GM19023 (cell line): Measurements from ENCODE around the gene ADARB2.

Source experiments
- ATAC-seq: cut with Tn5 transposase; IDR thresholded peaks from one replicate; pipeline ENCODE4 v1.9.1; 2021; ENCODE audit warnings: mild to moderate bottlenecking, moderate library complexity; ENCODE audit not compliant: unreplicated experiment

ADARB2 gene

GRCh38 chr10:1531883-1532597, 205.3 kb downstream of the ADARB2 start:
- no peak for ATAC-seq

GRCh38 chr10:1530871-1531517, 206.3 kb downstream of the ADARB2 start:
- no peak for ATAC-seq

DNA sequence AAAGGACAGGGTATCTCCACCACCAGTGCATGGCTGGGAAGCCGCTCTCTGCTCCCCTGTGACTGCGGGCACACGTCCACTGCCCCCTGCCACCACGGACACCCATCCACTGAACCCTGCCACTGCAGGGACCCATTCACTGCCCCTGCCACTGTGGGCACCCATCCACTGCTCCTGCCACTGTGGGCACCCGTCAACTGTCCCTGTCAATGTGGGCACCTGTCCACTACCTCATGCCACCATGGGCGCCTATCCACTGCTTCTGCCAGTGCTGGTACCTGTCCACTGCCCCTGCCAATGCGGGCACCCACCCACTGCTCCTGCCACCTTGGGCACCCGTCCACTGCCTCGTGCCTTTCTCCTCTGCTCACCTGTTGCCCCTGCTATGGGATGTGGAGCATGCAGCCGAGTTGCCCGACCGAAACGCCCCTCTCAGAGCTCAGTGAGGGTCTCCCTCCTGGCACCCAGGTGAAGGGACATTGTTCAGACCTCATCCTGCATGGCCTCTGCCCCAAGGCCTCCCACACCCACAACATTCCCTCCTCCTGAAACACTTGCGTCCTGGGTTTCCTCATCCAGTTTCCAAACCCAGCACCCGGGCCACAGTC, 207.4 kb downstream of the ADARB2 start:
- no peak for ATAC-seq

- no peak for ATAC-seq
Observed at GRCh38 chr10:1527951-1528350, 209.4 kb downstream of the ADARB2 start.

GRCh38 chr10:1526436-1527055, 210.8 kb downstream of the ADARB2 start:
- no peak for ATAC-seq

- no peak for ATAC-seq
Observed at GRCh38 chr10:1525354-1526162, 211.8 kb downstream of the ADARB2 start.

DNA sequence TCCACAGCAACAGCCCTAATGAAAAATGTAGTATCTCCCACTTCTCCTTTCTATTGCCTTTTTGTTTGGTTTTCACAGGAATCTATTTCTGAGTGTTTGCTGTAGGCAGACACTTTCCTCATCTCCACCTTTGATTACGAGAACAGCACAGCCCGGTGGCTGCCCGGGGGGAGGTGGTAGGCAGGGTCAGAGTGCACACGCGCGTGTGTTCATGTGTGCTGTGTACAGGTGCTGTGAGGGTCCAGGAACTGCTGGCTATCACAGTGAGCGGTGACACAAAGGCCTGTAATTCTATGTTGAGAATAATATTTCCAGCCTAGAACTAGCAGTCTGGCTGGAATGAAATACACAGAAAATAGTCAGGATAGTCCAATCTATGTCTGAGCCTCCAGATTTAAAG, 212.8 kb downstream of the ADARB2 start:
- no peak for ATAC-seq

GRCh38 chr10:1523221-1523620, 214.1 kb downstream of the ADARB2 start:
- no peak for ATAC-seq

GRCh38 chr10:1522237-1522636, 215.1 kb downstream of the ADARB2 start:
- ATAC-seq = no peak

DNA sequence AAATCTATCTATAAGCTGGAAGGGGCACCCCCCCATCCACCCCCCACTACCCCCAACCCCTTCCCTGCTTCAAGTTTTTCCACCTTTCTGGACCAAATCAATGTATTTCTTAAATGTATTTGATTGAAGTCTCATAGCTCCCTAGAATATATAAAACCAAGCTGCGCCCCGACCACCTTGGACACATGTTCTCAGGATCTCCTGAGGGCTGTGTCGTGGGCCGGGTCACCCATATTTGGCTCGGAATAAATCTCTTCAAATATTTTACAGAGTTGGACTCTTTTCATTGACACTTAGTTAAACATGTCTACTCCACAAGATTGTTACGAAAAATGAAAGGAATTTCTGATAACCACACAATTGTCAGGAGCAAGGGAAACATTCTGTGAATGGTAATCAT, 215.6 kb downstream of the ADARB2 start:
- ATAC-seq = no peak

GRCh38 chr10:1520909-1521565, 216.3 kb downstream of the ADARB2 start:
- ATAC-seq = no peak

GRCh38 chr10:1519391-1519790, 217.9 kb downstream of the ADARB2 start:
- no peak for ATAC-seq

DNA sequence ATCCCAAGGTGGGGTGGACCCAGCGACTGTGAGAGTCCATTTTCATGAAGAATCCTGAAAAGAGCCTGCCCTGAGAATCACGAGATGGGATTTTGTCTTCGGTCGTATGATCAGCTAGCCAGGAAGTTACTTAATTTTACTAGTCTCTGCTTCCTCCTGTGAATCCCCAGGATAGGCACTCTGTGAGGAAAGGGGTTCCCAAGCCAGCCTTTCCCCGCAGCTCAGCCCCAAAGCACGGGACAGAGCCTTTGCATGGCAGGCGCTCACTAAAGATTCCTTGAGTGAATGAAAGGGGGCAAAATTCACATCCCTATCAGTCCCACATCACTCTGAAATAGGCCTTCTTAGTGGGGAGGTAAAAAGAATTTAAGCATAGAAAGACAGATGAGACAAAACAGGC, 219.6 kb downstream of the ADARB2 start:
- ATAC-seq = no peak

- ATAC-seq = no peak
Observed at GRCh38 chr10:1516492-1517165, 220.7 kb downstream of the ADARB2 start.

GRCh38 chr10:1515780-1516491, 221.4 kb downstream of the ADARB2 start:
- ATAC-seq = no peak

- no peak for ATAC-seq
Observed at GRCh38 chr10:1515121-1515779, 222.1 kb downstream of the ADARB2 start.

DNA sequence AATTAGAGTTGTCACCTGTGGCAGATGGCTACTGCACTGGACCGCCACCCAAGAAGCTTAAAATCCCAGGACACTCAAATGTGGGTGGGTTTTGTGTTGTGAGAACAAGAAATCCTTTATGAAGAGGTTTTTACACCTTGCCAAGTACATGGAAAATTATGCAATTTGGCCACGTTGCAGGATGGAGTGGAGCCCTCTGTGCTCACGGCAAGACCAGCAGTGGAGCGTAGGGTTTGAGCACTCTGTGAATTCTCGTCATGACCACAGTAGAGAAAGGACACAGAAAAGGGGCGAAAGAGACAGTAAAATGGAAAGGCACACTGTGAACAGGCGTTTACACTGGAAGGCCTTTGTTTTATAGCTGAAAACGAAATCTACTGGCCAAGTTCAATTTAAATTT, 222.6 kb downstream of the ADARB2 start:
- ATAC-seq = no peak

GRCh38 chr10:1513221-1513620, 224.1 kb downstream of the ADARB2 start:
- no peak for ATAC-seq

GRCh38 chr10:1509011-1509530, 228.3 kb downstream of the ADARB2 start:
- no peak for ATAC-seq
